T-helper 2 cell treated with Interferon-gamma antibody and Interleukin-4, amounts not matched to agents 5 μg/mL and 100 μg/mL, for 36 hours (primary cell): ENCODE results near the gene TTF1.
A peak's percentile ranks its signal among the peaks of the same experiment; 100 is the strongest.

Experiments used
- DNase-seq: peaks from one replicate; pipeline ENCODE4 v3.0.0; 2021; ENCODE audit warnings: low spot score
- H3K27ac Mint-ChIP-seq: one replicate; pipeline ENCODE4 v1.8.0; 2021; ENCODE audit warnings: mild to moderate bottlenecking, mixed read lengths
- H3K27me3 Mint-ChIP-seq: one replicate; pipeline ENCODE4 v1.8.0; 2021; ENCODE audit warnings: low read depth, mixed read lengths
- H3K36me3 Mint-ChIP-seq: one replicate; pipeline ENCODE4 v1.8.0; 2021; ENCODE audit warnings: low read depth, mixed read lengths
- H3K4me1 Mint-ChIP-seq: one replicate; pipeline ENCODE4 v1.8.0; 2021; ENCODE audit warnings: low read depth, mixed read lengths
- H3K4me3 Mint-ChIP-seq: one replicate; pipeline ENCODE4 v1.8.0; 2022; ENCODE audit warnings: mild to moderate bottlenecking, moderate library complexity, mixed read lengths
- H3K9me3 Mint-ChIP-seq: one replicate; pipeline ENCODE4 v1.8.0; 2021; ENCODE audit warnings: mixed read lengths

The TTF1 gene

GRCh38 chr9:132406554-132407122 is at the start of gene TTF1:
TSS of gene TTF1 (minus strand) at chr9:132406840. CDS start at chr9:132402821, 4,019 bp downstream.
- Mint-ChIP-seq H3K4me3 (peak within 1 kb of the TSS; percentile 74), H3K27ac (peak within 1 kb of the TSS; percentile 94), H3K4me1 (peaks cover 35% of the 10 kb centered on the region), H3K9me3 (no peaks in the 10 kb centered on the region), H3K36me3 (peaks cover 29% of the 10 kb centered on the region), H3K27me3 (peaks cover 24% of the 10 kb centered on the region)
- peak; percentile 90 for DNase-seq

GRCh38 chr9:132456241-132456640 is 49.6 kb upstream of the TTF1 start:
- no peaks in the 10 kb centered on the region for H3K9me3 Mint-ChIP-seq
- H3K4me3 Mint-ChIP-seq, result no peak overlapping the region
- H3K27me3 Mint-ChIP-seq, result peaks cover 9% of the 10 kb centered on the region
- no peaks in the 10 kb centered on the region for H3K4me1 Mint-ChIP-seq
- no peak overlapping the region for H3K27ac Mint-ChIP-seq
- DNase-seq, result no peak
- no peaks in the 10 kb centered on the region for H3K36me3 Mint-ChIP-seq

- peak; percentile 6 for DNase-seq
- Mint-ChIP-seq H3K4me3 (no peak overlapping the region), H3K27ac (no peak overlapping the region)
These were observed 44.6 kb upstream of the TTF1 start for GRCh38 chr9:132451276-132451675.

GRCh38 chr9:132447902-132448301 is 41.3 kb upstream of the TTF1 start:
- Mint-ChIP-seq H3K27me3 (peaks cover 38% of the 10 kb centered on the region), H3K36me3 (no peaks in the 10 kb centered on the region), H3K9me3 (no peaks in the 10 kb centered on the region), H3K4me3 (no peak overlapping the region), H3K4me1 (peaks cover 3% of the 10 kb centered on the region), H3K27ac (no peak overlapping the region)
- DNase-seq, result no peak

More at GRCh38 chr9:132451276-132451675, 44.6 kb upstream of the TTF1 start:
- H3K9me3 Mint-ChIP-seq, result no peaks in the 10 kb centered on the region
- peaks cover 3% of the 10 kb centered on the region for H3K4me1 Mint-ChIP-seq
- no peaks in the 10 kb centered on the region for H3K36me3 Mint-ChIP-seq
- H3K27me3 Mint-ChIP-seq, result peaks cover 29% of the 10 kb centered on the region

GRCh38 chr9:132447346-132447745 is 40.7 kb upstream of the TTF1 start:
- H3K4me3 Mint-ChIP-seq, result no peak overlapping the region
- peaks cover 3% of the 10 kb centered on the region for H3K4me1 Mint-ChIP-seq
- H3K27ac Mint-ChIP-seq, result no peak overlapping the region
- DNase-seq, result no peak
- H3K36me3 Mint-ChIP-seq, result no peaks in the 10 kb centered on the region
- no peaks in the 10 kb centered on the region for H3K9me3 Mint-ChIP-seq
- H3K27me3 Mint-ChIP-seq, result peaks cover 41% of the 10 kb centered on the region

- no peak for DNase-seq
- H3K36me3 Mint-ChIP-seq, result no peaks in the 10 kb centered on the region
These were observed 40.2 kb upstream of the TTF1 start for GRCh38 chr9:132446887-132447286.

GRCh38 chr9:132443951-132444607 is 37.4 kb upstream of the TTF1 start:
- no peak for DNase-seq
- Mint-ChIP-seq H3K27me3 (peaks cover 46% of the 10 kb centered on the region), H3K9me3 (no peaks in the 10 kb centered on the region), H3K36me3 (no peaks in the 10 kb centered on the region), H3K27ac (no peak overlapping the region), H3K4me1 (no peaks in the 10 kb centered on the region), H3K4me3 (no peak overlapping the region)

More at GRCh38 chr9:132446887-132447286, 40.2 kb upstream of the TTF1 start:
- H3K27ac Mint-ChIP-seq, result no peak overlapping the region
- no peak overlapping the region for H3K4me3 Mint-ChIP-seq
- H3K9me3 Mint-ChIP-seq, result no peaks in the 10 kb centered on the region
- H3K27me3 Mint-ChIP-seq, result peaks cover 40% of the 10 kb centered on the region
- peaks cover 3% of the 10 kb centered on the region for H3K4me1 Mint-ChIP-seq

GRCh38 chr9:132441404-132441803 is 34.8 kb upstream of the TTF1 start:
- Mint-ChIP-seq H3K9me3 (no peaks in the 10 kb centered on the region), H3K36me3 (no peaks in the 10 kb centered on the region), H3K27ac (no peak overlapping the region), H3K4me1 (no peaks in the 10 kb centered on the region), H3K27me3 (peaks cover 37% of the 10 kb centered on the region), H3K4me3 (no peak overlapping the region)
- DNase-seq, result no peak

GRCh38 chr9:132440735-132441134 is 34.1 kb upstream of the TTF1 start:
- DNase-seq, result no peak
- H3K27ac Mint-ChIP-seq, result no peak overlapping the region
- no peaks in the 10 kb centered on the region for H3K4me1 Mint-ChIP-seq
- H3K27me3 Mint-ChIP-seq, result peaks cover 35% of the 10 kb centered on the region
- H3K9me3 Mint-ChIP-seq, result no peaks in the 10 kb centered on the region
- H3K36me3 Mint-ChIP-seq, result no peaks in the 10 kb centered on the region
- H3K4me3 Mint-ChIP-seq, result no peak overlapping the region

GRCh38 chr9:132439153-132439552 is 32.5 kb upstream of the TTF1 start:
- no peaks in the 10 kb centered on the region for H3K9me3 Mint-ChIP-seq
- H3K27me3 Mint-ChIP-seq, result peaks cover 33% of the 10 kb centered on the region
- no peak overlapping the region for H3K27ac Mint-ChIP-seq
- H3K4me3 Mint-ChIP-seq, result no peak overlapping the region
- H3K36me3 Mint-ChIP-seq, result no peaks in the 10 kb centered on the region
- H3K4me1 Mint-ChIP-seq, result no peaks in the 10 kb centered on the region
- DNase-seq, result no peak

- Mint-ChIP-seq H3K27ac (no peak overlapping the region), H3K27me3 (peaks cover 22% of the 10 kb centered on the region), H3K4me1 (no peaks in the 10 kb centered on the region), H3K36me3 (no peaks in the 10 kb centered on the region), H3K4me3 (no peak overlapping the region), H3K9me3 (no peaks in the 10 kb centered on the region)
- DNase-seq, result no peak
These were observed 28.2 kb upstream of the TTF1 start for GRCh38 chr9:132434881-132435280.

GRCh38 chr9:132430998-132431397 is 24.4 kb upstream of the TTF1 start:
- H3K4me1 Mint-ChIP-seq, result no peaks in the 10 kb centered on the region

GRCh38 chr9:132426639-132427414 is 20.2 kb upstream of the TTF1 start:
- H3K27me3 Mint-ChIP-seq, result peaks cover 55% of the 10 kb centered on the region
- no peak for DNase-seq
- no peak overlapping the region for H3K27ac Mint-ChIP-seq
- H3K9me3 Mint-ChIP-seq, result no peaks in the 10 kb centered on the region
- no peaks in the 10 kb centered on the region for H3K36me3 Mint-ChIP-seq
- no peak overlapping the region for H3K4me3 Mint-ChIP-seq
- no peaks in the 10 kb centered on the region for H3K4me1 Mint-ChIP-seq

More at GRCh38 chr9:132430998-132431397, 24.4 kb upstream of the TTF1 start:
- DNase-seq, result no peak
- no peak overlapping the region for H3K27ac Mint-ChIP-seq
- peaks cover 38% of the 10 kb centered on the region for H3K27me3 Mint-ChIP-seq
- no peaks in the 10 kb centered on the region for H3K36me3 Mint-ChIP-seq
- no peak overlapping the region for H3K4me3 Mint-ChIP-seq
- H3K9me3 Mint-ChIP-seq, result no peaks in the 10 kb centered on the region

GRCh38 chr9:132425675-132426062 is 19.0 kb upstream of the TTF1 start:
- H3K27ac Mint-ChIP-seq, result no peak overlapping the region
- no peaks in the 10 kb centered on the region for H3K9me3 Mint-ChIP-seq
- no peaks in the 10 kb centered on the region for H3K4me1 Mint-ChIP-seq
- H3K4me3 Mint-ChIP-seq, result no peak overlapping the region
- H3K36me3 Mint-ChIP-seq, result no peaks in the 10 kb centered on the region
- peaks cover 54% of the 10 kb centered on the region for H3K27me3 Mint-ChIP-seq
- DNase-seq, result no peak
